Measurements from ENCODE around the gene EFCC1. TPM values are rescaled to one million over a fixed set of nuclear protein-coding genes. Genes with fewer than 3 reads are reported as not detected.

Gene EFCC1
- total RNA-seq, 2 donors from 2014 or later: 0.31 to 0.93 TPM

GRCh38 chr3:129018271-129018670 lies 17.2 kb downstream of the EFCC1 start:
- H3K9me3 ChIP-seq (ENCODE audit: control insufficient read depth, low read length): no peaks in the 10 kb centered on the region
- no peaks in the 10 kb centered on the region for H3K27me3 ChIP-seq (ENCODE audit: control insufficient read depth, insufficient read depth, low read length, poor library complexity, severe bottlenecking)
- Mint-ChIP-seq H3K27ac (no peak overlapping the region), H3K36me3 (ENCODE audit: low read depth) (no peaks in the 10 kb centered on the region), H3K4me3 (no peak overlapping the region), H3K27me3 (ENCODE audit: insufficient read depth) (peaks cover 39% of the 10 kb centered on the region), H3K9me3 (peaks cover 2% of the 10 kb centered on the region), H3K4me1 (peaks cover 11% of the 10 kb centered on the region)
- H3K4me1 ChIP-seq (ENCODE audit: control insufficient read depth, insufficient read depth, low read length): peaks cover 11% of the 10 kb centered on the region
- no peak for TF ChIP-seq CTCF (conservative IDR thresholded peaks at IDR 0.05)
- H3K27ac ChIP-seq (ENCODE audit: low read depth, low read length): no peak overlapping the region
- no peak overlapping the region for H3K4me3 ChIP-seq (ENCODE audit: low read length)
- H3K9ac ChIP-seq (ENCODE audit: extremely low read depth, low read length, poor library complexity, severe bottlenecking): no peak overlapping the region
- no peaks in the 10 kb centered on the region for H3K36me3 ChIP-seq (ENCODE audit: control insufficient read depth, insufficient read depth, low read length)
- 90 to 96% methylated on average over 1 to 2 of the region's 2 CpGs for WGBS, 2 experiments (ENCODE audit: insufficient coverage in 1 of 2, insufficient read length in 1 of 2)
- DNase-seq: no peak

GRCh38 chr3:129018751-129019150 lies 17.6 kb downstream of the EFCC1 start:
- Histone ChIP-seq H3K4me3 (ENCODE audit: low read length) (no peak overlapping the region), H3K27me3 (ENCODE audit: control insufficient read depth, insufficient read depth, low read length, poor library complexity, severe bottlenecking) (no peaks in the 10 kb centered on the region), H3K9me3 (ENCODE audit: control insufficient read depth, low read length) (no peaks in the 10 kb centered on the region), H3K36me3 (ENCODE audit: control insufficient read depth, insufficient read depth, low read length) (no peaks in the 10 kb centered on the region), H3K27ac (ENCODE audit: low read depth, low read length) (no peak overlapping the region), H3K9ac (ENCODE audit: extremely low read depth, low read length, poor library complexity, severe bottlenecking) (no peak overlapping the region), H3K4me1 (ENCODE audit: control insufficient read depth, insufficient read depth, low read length) (peaks cover 11% of the 10 kb centered on the region)
- Mint-ChIP-seq H3K4me1 (peaks cover 11% of the 10 kb centered on the region), H3K27me3 (ENCODE audit: insufficient read depth) (peaks cover 41% of the 10 kb centered on the region), H3K9me3 (peaks cover 2% of the 10 kb centered on the region), H3K36me3 (ENCODE audit: low read depth) (no peaks in the 10 kb centered on the region), H3K27ac (no peak overlapping the region), H3K4me3 (no peak overlapping the region)
- TF ChIP-seq CTCF (conservative IDR thresholded peaks at IDR 0.05): no peak
- 87 to 94% methylated on average over 7 to 9 of the region's 9 CpGs for WGBS, 2 experiments (ENCODE audit: insufficient coverage in 1 of 2, insufficient read length in 1 of 2)
- DNase-seq: no peak

GRCh38 chr3:129019266-129019665 lies 18.2 kb downstream of the EFCC1 start:
- DNase-seq: no peak
- no peak overlapping the region for H3K27ac ChIP-seq (ENCODE audit: low read depth, low read length)
- H3K27me3 Mint-ChIP-seq (ENCODE audit: insufficient read depth): peaks cover 43% of the 10 kb centered on the region
- WGBS, 2 experiments (ENCODE audit: insufficient coverage in 1 of 2, insufficient read length in 1 of 2): 89 to 100% methylated on average over 1 to 2 of the region's 3 CpGs
- H3K36me3 Mint-ChIP-seq (ENCODE audit: low read depth): no peaks in the 10 kb centered on the region
- no peak overlapping the region for H3K4me3 Mint-ChIP-seq
- H3K9me3 Mint-ChIP-seq: peaks cover 2% of the 10 kb centered on the region
- peaks cover 11% of the 10 kb centered on the region for H3K4me1 ChIP-seq (ENCODE audit: control insufficient read depth, insufficient read depth, low read length)
- TF ChIP-seq CTCF (conservative IDR thresholded peaks at IDR 0.05): no peak
- H3K27me3 ChIP-seq (ENCODE audit: control insufficient read depth, insufficient read depth, low read length, poor library complexity, severe bottlenecking): no peaks in the 10 kb centered on the region
- peaks cover 11% of the 10 kb centered on the region for H3K4me1 Mint-ChIP-seq
- H3K4me3 ChIP-seq (ENCODE audit: low read length): no peak overlapping the region
- H3K27ac Mint-ChIP-seq: no peak overlapping the region
- no peak overlapping the region for H3K9ac ChIP-seq (ENCODE audit: extremely low read depth, low read length, poor library complexity, severe bottlenecking)
- no peaks in the 10 kb centered on the region for H3K36me3 ChIP-seq (ENCODE audit: control insufficient read depth, insufficient read depth, low read length)
- H3K9me3 ChIP-seq (ENCODE audit: control insufficient read depth, low read length): no peaks in the 10 kb centered on the region

Data from endodermal cell (in vitro differentiated cells).